NCI-H345 treated with DMSO at 0.1 percent for 48 hours (cell line): ENCODE results near the gene MAMLD1.
"Not testable (repeated sequence)": the region's sequence is repeated elsewhere in the genome, so short reads cannot be mapped to it uniquely, and the experiment has no call there.

ENCODE experiments used
- DNase-seq: peaks from one replicate; lab custom pipeline; 2025; ENCODE audit not compliant: unreplicated experiment; lab: John Stamatoyannopoulos, UW

The MAMLD1 gene, protein sequence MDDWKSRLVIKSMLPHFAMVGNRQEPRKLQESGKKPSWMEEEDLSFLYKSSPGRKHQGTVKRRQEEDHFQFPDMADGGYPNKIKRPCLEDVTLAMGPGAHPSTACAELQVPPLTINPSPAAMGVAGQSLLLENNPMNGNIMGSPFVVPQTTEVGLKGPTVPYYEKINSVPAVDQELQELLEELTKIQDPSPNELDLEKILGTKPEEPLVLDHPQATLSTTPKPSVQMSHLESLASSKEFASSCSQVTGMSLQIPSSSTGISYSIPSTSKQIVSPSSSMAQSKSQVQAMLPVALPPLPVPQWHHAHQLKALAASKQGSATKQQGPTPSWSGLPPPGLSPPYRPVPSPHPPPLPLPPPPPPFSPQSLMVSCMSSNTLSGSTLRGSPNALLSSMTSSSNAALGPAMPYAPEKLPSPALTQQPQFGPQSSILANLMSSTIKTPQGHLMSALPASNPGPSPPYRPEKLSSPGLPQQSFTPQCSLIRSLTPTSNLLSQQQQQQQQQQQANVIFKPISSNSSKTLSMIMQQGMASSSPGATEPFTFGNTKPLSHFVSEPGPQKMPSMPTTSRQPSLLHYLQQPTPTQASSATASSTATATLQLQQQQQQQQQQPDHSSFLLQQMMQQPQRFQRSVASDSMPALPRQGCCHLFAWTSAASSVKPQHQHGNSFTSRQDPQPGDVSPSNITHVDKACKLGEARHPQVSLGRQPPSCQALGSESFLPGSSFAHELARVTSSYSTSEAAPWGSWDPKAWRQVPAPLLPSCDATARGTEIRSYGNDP

DNA sequence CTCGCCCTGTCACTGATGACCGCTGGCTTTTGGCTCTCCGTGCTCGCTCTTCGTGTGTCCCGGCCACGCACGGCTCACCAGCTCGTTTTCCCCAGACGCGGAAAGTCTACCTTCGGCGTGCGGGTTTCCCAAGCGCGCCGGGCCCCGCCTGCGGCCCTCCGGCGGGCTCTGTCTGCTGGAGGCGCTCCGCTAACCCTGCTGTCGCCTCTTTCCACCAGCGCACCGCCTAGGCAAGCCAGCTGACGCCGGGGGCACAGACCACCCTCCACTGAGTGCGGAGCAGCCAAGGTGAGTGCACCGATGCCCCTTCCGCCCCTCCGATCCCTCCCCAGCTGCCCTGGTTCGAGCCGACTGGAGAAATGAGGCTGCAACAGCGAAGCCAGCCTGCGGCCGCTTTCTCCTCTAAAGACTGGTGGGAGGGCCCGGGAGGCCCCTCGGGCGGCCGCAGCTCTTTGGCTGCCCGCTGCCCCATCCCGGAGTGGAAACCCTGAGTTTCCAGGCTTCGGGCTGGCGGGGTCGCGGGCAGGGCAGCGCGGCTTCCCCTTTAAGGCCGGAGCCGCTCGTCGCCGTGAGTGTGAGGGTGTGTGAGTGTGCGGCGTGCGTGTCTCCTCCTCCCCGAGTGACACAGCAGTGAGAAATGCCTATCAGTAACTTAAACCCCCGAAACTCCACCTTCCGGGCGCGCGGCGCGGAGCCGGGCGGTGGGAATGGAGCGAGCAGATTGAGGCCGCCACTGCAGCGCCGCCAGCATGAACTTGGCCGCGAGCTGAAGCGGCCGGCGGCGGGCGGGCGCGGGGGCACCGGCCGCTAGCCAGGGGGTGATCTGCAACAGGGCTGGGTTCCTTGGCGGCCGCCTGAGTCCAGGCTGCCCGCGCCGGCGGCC lies at the start of gene MAMLD1:
MAMLD1 (plus strand) TSS at position 719 of the 883 bp plus-strand sequence. CDS start 82,200 bp downstream, outside the sequence.
- no peak for DNase-seq

GRCh38 chrX:150313514-150313913 lies 49.6 kb upstream of the MAMLD1 start:
- no peak for DNase-seq

DNA sequence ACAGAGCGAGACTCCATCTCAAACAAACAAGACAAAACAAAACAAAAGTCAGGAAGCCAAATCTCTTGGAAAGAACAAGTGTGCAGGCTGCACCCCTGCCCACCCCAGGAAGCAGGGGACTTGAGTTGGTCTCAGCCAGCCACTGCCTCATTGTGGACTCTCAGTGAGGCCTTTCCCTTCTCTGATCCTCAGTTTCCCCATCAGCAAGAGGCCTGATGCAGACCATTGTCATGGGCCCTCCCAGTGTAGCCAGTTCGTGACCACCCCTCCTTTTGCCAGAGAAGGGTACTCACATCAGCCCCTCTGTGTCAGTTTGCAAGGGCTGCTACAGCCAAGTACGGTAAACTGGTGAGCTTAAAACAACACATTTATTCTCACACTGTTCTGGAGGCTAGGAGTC lies 48.9 kb upstream of the MAMLD1 start:
- no peak for DNase-seq

DNA sequence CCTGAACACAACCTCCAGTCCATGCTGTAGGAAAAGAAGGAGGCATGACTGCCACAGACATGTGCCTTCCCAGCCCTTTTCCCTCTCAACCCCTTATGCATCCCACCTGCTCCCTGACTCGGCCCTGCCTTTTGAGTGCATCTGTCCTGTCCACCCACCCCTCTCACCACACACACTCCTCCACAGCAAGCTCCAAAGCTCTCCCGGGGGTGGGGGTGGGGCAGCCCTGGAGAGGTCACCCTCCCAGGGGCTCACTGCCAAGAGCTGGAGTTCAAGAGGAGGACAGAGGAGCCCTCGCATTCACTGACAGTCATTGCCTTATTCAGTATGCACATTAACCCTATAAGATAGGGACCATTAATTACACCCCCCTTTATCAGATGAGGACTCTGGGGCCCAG lies 46.6 kb upstream of the MAMLD1 start:
- no peak for DNase-seq

- DNase-seq = no peak
These were observed 40.1 kb upstream of the MAMLD1 start for GRCh38 chrX:150323020-150323419.

DNA sequence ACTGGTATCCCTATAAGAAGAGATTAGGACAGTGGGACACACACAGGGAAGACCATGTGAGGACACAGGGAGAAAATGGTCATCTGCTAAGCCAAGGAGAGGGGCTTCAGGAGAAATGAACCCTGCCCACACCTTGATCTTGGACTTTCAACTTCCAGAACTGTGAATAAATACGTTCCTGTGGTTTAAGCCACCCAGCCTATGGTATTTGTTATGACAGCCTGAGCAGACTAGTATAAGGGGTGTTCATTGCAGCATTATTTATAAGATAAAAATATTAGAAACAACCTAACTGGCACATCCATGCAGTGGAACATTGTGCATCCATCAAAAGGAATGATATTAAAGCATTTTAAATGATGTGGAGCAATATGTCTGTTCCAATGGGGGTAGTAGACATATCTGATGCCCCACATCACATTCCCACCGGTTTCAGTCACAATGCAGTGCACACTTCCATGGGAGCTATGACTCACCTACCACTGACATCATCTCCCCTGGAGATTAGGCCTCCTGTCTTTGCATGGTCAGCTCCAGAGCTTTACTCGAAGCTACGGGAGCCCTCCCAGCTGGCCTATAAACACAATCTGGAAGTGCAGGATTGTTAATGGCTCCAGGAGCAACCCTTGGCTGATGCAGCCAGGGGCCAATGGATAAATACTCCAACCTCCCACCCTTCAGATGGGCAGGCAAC lies 38.9 kb upstream of the MAMLD1 start:
- no peak for DNase-seq

DNA sequence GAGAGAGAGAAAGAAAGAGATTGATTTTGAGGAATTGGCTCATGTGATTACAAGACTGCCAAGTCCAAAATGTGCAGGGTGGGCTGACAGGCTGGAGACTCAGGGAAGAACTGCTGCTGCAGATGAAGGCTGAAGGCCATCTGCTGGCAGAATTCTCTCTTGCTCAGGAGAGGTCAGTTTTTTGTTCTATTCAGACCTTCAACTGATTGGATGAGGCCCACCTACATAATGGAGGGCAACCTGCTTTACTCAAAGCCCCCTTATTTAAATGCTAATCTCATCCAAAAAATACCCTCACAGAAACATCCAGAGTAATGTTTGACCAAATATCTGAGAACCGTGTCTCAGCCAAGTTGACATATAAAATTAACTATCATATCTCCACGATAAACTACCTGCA lies 38.2 kb upstream of the MAMLD1 start:
- no peak for DNase-seq

DNA sequence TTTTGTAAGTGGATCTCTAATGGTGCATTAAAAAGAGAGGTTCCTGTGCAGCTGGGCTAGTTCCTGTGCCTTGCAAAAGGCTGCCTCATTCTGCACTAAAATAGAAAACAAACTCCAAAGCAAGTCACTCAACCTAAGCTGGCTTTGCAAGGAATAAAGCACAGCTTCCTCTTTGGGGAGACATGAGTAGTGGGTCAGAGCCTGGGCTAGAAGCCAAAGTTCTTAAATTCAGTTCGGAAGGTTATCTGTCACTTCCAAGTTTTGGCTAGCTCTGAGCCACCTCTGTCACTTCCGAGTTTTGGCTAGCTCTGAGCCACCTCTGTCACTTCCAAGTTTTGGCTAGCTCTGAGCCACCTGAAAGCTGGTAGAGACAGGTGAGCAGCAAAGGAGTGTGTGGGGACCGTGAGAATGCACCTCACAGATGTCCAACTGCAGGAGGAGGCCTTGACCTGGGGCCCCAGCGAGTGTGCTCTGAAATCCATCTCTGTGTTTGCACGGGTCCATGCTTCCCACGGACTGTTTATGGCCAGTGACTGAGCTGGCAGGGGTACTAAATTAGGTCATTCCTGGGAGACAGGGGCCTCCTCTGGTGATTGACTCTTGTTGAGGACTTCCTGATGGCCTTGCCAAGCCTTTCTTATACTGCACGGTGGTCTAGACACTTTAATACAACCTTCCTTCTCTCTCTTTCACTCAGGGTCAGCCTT lies 36.4 kb upstream of the MAMLD1 start:
- DNase-seq = no peak

DNA sequence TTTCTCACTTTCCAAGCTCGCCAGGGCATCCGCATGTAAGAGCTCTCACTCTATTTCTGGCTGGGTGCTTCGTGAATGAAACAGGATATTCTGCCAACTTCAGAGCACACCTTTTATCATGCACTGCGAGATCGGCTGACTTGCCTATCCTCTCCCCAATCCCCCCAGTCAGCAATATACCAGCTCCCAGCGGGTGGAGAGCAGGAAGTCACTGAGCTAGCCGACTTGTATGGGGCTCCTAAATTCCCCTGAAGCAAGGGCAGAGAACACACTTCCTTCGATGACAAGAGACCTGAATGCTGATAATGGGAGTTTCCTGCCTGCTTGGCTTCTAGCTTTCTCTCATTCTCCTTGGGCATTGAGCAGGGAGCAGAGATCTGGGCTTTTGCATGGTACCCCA lies 33.8 kb upstream of the MAMLD1 start:
- DNase-seq = no peak

GRCh38 chrX:150329868-150330267 lies 33.2 kb upstream of the MAMLD1 start:
- DNase-seq = no peak

DNA sequence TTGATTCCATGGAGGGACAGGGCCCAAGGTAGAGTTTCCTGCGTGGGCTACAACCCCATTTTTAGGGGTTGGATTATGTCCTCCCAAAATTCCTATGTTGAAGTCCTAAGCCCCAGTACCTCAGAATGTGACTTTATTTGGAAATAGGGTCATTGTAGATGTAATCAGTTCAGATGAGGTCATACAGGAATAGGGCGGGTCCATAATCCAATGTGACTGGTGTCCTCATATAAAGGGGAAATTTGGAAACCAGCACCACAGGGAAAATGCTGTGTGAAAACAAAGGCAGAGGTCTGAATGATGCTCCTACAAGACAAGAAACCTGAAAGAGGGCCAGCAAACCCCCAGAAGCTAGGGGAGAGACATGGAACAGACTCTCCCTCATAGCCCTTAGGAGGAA lies 31.1 kb upstream of the MAMLD1 start:
- DNase-seq = no peak

DNA sequence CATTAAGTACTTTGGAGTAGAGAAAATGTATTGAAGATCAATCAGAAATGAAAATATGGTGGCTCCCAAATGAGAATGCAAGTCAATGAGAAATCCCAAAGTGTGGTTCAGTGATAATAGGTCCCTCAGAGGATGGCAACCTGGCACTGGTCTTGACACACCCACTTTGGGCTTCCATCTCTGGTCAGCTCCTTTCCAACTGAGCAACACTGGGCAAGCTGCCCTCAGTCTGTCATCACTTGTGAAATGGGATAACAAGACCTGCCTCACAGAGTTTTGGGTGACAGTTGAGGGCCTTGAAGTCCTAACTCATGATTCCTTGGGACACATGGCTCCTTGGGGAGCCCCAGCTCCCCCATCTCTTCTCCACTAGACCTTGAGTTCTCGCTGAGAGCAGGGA lies 29.0 kb upstream of the MAMLD1 start:
- no peak for DNase-seq

GRCh38 chrX:150334981-150335380 lies 28.1 kb upstream of the MAMLD1 start:
- DNase-seq = no peak

DNA sequence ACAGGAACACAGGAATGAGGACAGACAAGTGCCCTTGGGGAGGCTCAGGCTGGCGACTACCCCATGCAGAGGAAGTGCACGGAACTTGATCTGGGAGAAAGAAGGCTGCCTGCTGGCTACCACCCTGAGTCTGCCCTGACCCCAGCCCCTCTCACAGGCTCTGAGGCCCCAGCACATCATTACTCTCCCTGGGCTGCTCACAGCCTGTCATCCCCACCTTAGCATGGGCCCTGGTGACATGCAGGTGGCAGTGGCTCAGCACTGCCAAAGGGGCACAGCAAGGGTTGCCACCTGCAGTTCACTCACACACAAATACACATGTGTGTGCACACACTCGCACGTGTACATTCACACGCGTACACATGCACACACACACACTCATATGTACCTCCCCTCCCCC lies 26.1 kb upstream of the MAMLD1 start:
- no peak for DNase-seq

- DNase-seq = no peak
These were observed 25.6 kb upstream of the MAMLD1 start for GRCh38 chrX:150337536-150337935.

DNA sequence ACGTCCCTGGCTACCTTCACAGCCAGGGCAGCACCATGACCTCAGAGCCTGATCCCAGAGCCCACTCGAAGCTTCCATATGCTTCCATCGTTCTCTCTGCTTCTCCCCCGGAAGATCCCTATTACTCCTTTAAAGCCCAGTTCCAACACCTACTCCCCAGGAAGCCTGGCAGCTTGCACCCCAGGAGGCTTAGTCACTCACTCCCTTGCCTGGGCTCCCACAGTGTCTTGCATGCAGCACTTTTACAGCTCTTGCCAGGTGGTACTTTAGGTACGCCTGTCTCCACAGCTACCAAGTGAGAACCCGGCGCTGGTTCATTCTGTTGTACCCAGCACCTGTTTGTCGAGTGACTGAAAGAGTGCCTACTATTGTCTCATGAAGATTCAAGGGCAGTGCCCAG lies 24.5 kb upstream of the MAMLD1 start:
- DNase-seq = no peak

GRCh38 chrX:150339736-150340135 lies 23.4 kb upstream of the MAMLD1 start:
- no peak for DNase-seq

DNA sequence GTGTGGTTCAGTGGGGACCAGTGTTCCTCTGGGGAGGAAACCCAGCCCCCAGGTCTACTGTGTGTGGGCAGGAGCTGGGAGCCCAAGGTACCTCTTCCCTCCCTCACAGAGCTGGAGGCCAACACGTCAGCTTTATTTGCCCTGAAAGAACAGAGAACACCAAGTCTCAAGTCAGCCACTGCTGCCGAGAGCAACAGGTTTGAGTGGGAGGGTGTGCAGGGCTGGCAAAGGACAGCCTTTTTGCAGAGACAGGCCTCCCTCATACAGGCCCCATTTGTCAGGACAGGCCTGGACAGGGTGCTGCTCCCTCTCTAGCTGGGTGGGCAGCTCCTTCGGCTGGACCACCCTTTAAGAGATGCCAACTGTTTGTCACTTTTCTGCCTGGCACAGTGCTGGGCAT lies 22.8 kb upstream of the MAMLD1 start:
- not testable (repeated sequence) for DNase-seq

DNA sequence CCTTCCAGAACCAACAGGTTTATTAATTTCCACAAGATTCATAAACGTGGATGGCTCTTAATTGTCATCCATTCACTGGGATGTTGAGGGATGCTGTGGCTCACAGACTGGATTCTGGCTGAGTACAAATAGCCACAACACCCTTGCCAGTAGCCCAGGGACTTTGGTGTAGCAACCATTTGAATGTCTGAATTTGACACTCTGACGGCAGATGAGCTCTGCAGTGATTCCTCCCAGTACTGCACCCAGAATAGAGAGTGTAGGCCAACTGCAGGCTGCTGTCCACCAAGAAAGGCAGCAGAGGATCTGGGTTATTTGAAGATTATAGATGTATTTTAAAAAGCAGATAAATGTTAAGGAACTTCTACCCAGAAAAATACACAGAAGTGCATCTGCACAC lies 15.6 kb upstream of the MAMLD1 start:
- no peak for DNase-seq

GRCh38 chrX:150348365-150348764 lies 14.8 kb upstream of the MAMLD1 start:
- DNase-seq = no peak
